ENCODE data around the gene EML3.
A peak's percentile ranks its signal among the peaks of the same experiment; 100 is the strongest.

DNA sequence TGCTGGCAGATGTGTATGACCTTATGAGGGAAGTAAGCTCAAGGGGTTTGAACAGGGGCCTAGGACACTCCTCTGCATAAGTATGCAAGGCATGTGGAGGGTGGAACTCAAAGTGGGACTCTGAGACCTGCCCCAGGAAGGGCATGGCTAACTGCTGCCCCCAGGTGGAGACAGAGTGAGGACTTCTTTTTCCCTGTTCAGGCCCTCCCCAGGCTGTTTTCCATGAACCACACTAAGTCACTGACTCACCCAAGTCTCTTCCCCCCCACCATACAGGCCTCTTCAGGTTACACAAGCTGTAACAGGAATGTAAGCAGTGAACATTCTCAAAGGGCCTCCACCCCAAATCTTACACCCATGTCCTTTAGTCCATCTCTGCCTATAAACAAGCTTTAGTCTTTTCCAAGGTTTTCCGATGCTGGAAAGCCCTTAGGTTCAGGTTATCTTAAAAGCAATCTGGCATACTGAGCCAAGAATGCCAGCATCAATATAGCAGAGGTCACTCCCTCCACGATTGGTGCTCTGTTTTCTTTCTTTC, 51.9 kb downstream of the EML3 start:
- TF ChIP-seq CTCF (IDR thresholded peaks at IDR 0.05) (peak; percentile 73 to 90 (median 81)), POLR2A (IDR thresholded peaks at IDR 0.05) (no peak)
